ELR (cell line): Measurements from ENCODE around the gene SORBS1.

Experiments used
- DNase-seq: peaks from one replicate; pipeline ENCODE4 v3.0.0-alpha.2; 2015; ENCODE audit warnings: low read depth

Gene SORBS1

DNA sequence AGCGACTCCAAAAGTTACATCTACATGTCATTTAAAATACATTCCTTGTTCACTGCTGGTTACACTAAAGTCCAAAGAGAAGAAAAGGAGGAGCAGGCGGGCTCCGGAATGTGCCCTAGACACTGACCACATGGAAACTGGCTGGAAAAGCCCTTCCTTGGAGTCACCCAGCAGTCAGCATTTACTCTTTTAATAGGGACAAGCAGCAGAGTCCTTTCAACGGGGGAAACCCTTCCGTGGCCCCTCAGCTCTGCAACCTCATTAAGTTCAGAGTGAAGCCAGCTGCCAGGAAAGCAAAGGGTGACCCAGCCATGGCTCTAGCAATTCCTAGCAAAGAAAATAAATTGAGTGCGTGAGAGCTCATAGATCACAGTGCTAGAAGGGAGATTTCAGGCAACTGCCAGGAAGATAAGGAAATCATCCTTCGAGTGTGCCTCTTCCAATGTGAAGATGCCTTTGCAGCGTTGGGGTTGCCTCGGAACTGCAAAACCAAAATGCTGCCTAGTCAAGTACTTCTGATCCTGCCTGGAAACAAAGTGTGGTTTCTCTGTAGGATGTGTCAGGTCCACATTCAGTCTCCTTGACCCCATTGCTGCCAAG lies 101.6 kb downstream of the SORBS1 start:
- DNase-seq, result no peak

- no peak for DNase-seq
Observed at GRCh38 chr10:95458871-95459270, 102.3 kb downstream of the SORBS1 start.

DNA sequence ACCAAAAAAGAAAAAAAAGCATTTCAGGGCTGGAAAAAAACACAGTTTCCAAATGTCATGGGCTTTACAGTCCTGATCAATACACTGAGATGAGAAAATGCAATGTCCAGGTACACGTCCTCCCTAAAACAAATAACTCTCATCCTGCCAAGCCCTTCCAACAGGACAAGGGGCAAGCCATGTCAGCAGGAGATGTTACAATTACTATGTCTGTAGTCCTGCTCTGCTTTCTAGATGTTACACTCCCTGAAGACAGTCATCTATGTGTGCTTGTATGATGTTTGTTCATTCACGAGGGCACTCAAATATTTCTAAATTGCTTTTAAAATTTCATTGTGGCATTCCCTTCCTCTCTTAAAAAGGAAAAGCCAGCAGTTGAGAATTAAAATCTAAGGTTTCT lies 103.2 kb downstream of the SORBS1 start:
- no peak for DNase-seq

GRCh38 chr10:95457319-95457886 lies 103.8 kb downstream of the SORBS1 start:
- DNase-seq, result no peak

- DNase-seq, result no peak
Observed at GRCh38 chr10:95456516-95456915, 104.7 kb downstream of the SORBS1 start.

- DNase-seq, result no peak
Observed at GRCh38 chr10:95454940-95455339, 106.2 kb downstream of the SORBS1 start.

GRCh38 chr10:95454356-95454755 lies 106.8 kb downstream of the SORBS1 start:
- no peak for DNase-seq

DNA sequence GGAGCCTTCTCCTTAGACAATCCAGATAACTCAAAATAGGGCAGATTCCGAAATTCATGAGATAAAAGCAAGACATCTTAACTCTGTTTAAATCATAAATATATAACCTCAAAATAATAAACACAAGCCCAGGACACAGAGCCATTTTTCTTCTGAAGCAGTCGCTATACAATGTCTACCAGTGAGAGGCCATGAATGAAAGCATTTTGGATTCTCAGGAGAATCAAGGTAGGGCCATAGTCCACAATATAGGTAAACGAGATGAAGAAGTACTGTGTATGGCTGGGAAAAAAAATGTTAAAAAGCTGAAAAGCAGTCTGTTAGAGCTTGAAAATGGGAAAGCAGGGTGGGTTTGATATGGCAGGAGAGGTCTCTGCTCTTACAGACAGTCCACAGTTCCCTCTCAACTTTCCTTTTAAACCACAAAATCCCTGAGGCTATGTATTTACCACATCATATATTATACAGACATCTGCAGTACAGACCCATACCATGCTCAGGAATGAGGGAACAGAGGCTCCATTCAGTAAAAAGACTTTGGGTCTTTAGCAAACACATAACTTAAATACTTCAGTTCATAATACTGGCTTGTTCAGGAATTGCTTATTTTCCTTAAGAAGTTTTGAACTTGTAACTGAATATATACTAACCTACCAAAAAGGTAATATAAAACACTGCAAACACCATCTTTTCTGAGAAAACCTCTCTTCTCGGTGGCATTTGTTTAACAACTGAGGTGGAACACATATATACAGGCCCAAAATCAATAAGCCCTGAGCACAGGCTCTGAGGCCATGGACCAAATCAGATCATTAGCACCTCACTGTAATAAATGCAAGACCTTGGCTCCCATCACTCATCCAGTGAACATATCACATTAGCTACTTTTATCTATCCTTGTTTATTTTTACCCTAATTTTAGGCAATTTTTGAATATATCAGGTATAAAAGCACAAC lies 109.3 kb downstream of the SORBS1 start:
- DNase-seq, result peak; percentile 10

DNA sequence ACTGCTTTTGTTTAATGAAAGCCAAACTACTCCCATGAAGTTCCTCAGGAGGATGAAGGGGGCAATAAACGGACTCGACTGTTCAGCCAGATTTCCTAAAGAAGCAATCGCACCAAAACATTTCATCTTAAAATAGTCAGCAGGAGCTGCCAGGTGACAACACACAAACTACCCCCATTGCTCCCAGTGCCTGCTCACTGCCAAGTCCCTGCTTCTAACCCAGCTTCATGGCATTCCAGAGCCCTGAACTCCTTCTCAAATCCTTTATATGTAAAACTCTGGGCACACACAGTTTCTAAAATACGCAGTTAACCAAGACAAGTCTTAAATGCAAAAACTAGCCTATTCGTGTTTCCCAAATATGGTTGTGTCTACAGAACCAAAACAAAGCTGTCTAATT lies 110.0 kb downstream of the SORBS1 start:
- no peak for DNase-seq

GRCh38 chr10:95450188-95450587 lies 111.0 kb downstream of the SORBS1 start:
- no peak for DNase-seq

GRCh38 chr10:95447685-95448084 lies 113.5 kb downstream of the SORBS1 start:
- no peak for DNase-seq

DNA sequence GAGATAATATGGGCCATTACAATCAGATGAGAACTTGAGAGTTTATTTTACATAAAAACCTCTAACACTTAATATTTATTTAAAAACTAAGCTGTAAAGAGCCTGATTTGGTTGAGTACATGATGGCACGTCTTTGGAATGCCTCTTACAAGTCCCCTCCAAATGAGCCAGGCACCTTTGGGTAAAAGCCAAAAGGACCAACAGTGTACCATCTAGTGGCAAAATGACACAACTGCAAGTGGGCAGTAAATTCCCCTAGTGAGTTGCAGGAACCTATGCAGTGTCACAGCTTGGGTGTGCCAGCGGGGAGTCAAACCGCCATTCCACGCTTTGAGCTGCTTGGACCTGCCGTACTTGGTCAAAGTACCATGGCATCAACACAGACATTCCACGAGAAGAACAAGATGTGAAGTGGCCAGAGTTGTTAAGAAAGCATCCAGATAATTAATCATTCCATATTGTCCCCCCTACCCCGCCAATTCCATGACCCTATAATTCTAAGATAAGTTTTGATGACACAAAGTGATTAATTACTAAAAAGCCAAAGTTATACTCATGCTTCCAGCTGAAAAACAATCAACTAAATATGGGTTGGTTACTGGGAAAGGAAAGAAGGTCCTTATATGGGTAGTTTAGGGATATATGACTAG lies 115.2 kb downstream of the SORBS1 start:
- DNase-seq, result peak; percentile 81

DNA sequence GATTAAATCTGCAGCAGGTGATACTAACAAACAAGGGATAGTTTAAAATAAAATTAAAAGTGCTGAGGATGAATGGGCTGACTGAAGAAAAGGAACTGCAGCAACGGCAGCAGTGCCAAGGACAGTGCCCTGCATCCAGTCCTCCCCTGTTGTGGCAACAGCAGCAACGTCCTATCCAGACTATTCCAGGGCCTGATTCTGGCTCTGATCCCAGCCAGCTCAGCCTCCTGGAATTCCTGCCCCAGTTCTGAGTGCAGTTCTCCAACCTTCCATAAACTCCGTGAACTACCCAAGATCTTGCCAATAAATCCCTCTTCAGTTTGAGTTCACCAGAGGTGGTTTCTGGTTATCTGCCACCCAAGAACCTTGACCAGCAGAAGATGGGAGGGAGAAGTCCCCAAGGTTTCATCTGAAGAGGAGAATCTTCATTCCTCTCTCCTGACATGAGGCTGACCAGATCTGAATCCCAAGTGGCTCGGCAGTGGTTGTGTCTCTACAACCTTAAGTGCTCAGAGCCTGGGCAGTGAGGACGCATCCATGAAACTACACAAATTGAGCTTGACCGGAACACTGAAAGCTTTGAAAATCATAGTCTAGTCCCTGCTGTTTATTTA lies 115.8 kb downstream of the SORBS1 start:
- peak; percentile 74 for DNase-seq

GRCh38 chr10:95444792-95445191 lies 116.4 kb downstream of the SORBS1 start:
- no peak for DNase-seq

DNA sequence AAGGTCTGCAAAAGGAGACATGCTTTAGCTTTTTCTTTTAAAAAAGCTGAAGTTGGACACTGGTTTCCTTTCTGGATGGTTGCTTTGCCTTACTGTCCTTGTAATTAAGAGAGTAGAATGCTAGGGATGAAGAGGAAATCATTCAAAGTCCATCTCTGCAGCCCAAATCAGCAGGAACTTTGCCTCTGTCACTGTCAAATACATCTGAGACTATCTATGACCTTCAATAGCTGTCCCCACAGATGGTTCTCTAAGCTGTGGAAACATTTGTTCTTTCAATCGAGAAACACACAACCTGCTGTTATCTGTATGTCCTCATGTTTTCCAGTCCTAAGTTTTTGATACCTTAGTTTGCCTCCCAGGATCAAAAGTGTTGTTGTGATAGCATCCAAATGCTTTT lies 117.5 kb downstream of the SORBS1 start:
- DNase-seq, result no peak

- DNase-seq, result no peak
Observed at GRCh38 chr10:95442341-95442740, 118.8 kb downstream of the SORBS1 start.

GRCh38 chr10:95441547-95441923 lies 119.6 kb downstream of the SORBS1 start:
- no peak for DNase-seq

GRCh38 chr10:95440756-95441546 lies 120.2 kb downstream of the SORBS1 start:
- DNase-seq, result no peak

DNA sequence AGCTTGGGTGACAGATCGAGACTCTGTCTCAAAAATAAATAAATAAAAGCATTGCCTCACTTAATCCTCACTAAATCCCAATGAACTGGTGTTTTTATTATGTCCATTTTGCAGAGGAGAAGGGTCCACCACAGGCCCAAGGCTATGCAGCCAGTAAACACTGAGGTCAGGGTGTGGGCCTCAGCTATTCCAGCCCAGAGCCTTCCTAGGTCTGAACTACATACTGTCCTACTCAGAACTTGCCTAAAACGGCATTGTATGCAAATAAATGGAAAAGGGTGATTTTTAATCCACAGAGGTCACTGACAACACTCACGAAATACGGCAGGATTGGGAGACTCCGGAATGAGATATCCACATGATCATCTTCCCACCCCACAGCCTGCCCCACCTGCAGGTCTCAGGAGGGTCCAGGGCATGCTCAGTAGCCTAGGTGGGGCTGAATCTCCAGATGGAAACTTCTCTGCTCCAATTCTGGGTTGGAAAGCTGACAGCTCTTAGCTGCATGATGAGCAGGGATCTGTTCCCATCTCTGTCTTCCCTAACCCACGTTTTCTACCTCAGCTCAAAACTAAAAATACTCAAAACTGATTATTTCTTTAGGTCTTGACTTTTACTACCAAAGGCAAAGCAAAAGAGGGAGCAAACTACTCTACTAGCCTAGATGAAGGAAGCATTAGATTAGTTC lies 121.0 kb downstream of the SORBS1 start:
- no peak for DNase-seq

- no peak for DNase-seq
Observed at GRCh38 chr10:95438781-95439180, 122.4 kb downstream of the SORBS1 start.

GRCh38 chr10:95437669-95438068 lies 123.5 kb downstream of the SORBS1 start:
- no peak for DNase-seq
